Upper lobe of right lung (tissue), 1 donor: Measurements from ENCODE around the gene ASB10. TPM values are rescaled to one million over a fixed set of nuclear protein-coding genes. Genes with fewer than 3 reads are reported as not detected.

Experiments used
- ATAC-seq: fragments of 200-7000 bp; cut with Tn5 transposase; one replicate; pipeline ENCODE4 v1.9.1; 2020; ENCODE audit warnings: mild to moderate bottlenecking, moderate library complexity
- DNase-seq: peaks from one replicate; pipeline ENCODE4 v3.0.0-alpha.2; 2020
- H3K27ac ChIP-seq: fragments of 200-600 bp; one replicate; pipeline ENCODE4 v1.8.0; 2022
- H3K27me3 ChIP-seq: fragments of 200-600 bp; one replicate; pipeline ENCODE4 v1.8.0; 2022; ENCODE audit warnings: mild to moderate bottlenecking
- H3K36me3 ChIP-seq: fragments of 200-600 bp; one replicate; pipeline ENCODE4 v1.8.0; 2022
- H3K4me1 ChIP-seq: fragments of 200-600 bp; one replicate; pipeline ENCODE4 v1.8.0; 2022
- H3K4me3 ChIP-seq: fragments of 200-600 bp; one replicate; pipeline ENCODE4 v1.8.0; 2022; ENCODE audit warnings: mild to moderate bottlenecking
- H3K9me3 ChIP-seq: fragments of 200-600 bp; one replicate; pipeline ENCODE4 v1.8.0; 2022
- CTCF ChIP-seq: fragments of 200-600 bp; IDR thresholded peaks from one replicate; pipeline ENCODE4 v1.8.0; 2022; ENCODE audit warnings: antibody characterized with exemption
- intact Hi-C: fragments of 100-400 bp; cut with DNase I; formaldehyde crosslinking; loops from one replicate; pipeline ENCODE4 v1.11.0; 2022
- total RNA-seq: library from RNA; stranded (reverse); fragmentation: NEBNext Ultra II Directional; extraction: Animal tissue kit (Norgen Biotek cat#: 25700); gene quantifications from one replicate; pipeline ENCODE4 v1.2.1, GENCODE V29; 2021
- donor health status: DM: no; HTN: yes; CAD: no; lungs with severe emphysema.

Gene ASB10
- total RNA-seq, 1 donor from 2014 or later = not detected

DNA sequence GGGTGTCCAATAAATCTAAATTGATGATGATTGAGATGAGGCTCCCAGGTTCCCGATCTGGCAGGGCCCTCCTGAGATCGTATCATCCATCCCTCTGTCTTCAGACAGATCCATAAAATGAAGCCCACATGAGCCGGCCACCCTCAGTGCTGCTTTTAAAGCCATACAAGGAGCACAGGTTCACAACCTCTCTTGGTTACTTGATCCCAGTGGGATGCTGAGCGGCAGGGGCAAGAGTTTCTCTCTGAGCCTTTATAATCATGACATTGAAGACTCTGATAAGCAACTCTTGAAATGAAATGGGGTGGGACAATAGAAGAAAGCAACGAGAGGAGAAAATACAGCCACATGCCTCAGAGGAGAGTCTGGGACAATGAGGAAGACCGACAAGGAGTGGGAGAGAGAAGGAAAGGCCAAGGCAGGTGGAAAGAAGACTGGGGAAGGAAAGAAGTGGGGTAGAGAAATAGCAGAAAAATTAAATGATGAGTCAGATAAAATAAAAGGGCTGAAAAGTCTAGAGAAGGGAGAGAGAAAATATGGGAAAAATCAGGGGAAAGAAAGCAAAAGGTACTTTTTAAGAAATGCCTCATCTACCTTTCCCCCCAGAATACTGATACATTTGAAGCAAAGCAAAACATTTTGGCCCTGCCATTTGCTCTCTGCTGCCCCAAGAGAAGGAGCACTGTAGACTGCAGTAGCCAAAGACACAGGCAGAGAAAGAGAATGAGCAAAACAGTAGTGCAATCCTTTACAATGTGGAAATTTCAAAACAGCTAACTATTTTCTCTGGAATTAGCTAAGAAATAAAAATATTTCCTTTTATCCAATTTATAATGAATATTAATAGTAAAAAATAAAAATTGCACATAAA, 34.2 kb downstream of the ASB10 start:
- Histone ChIP-seq H3K9me3 (no peaks in the 10 kb centered on the region), H3K36me3 (no peaks in the 10 kb centered on the region), H3K27ac (no peak overlapping the region), H3K4me1 (no peaks in the 10 kb centered on the region), H3K27me3 (peaks cover 30% of the 10 kb centered on the region), H3K4me3 (no peak overlapping the region)
- no peak for DNase-seq
- no peak for ATAC-seq
- TF ChIP-seq CTCF = no peak
- intact Hi-C loops = no loop called here

- no peak for TF ChIP-seq CTCF
- no peak overlapping the region for H3K27ac ChIP-seq
- H3K9me3 ChIP-seq = no peaks in the 10 kb centered on the region
- H3K4me1 ChIP-seq = no peaks in the 10 kb centered on the region
- no peaks in the 10 kb centered on the region for H3K36me3 ChIP-seq
- DNase-seq (no peak), ATAC-seq (no peak)
- peaks cover 30% of the 10 kb centered on the region for H3K27me3 ChIP-seq
- no peak overlapping the region for H3K4me3 ChIP-seq
- intact Hi-C loops = no loop called here
These were observed 36.7 kb downstream of the ASB10 start for GRCh38 chr7:151150388-151150787.

GRCh38 chr7:151148319-151149259, 38.5 kb downstream of the ASB10 start:
- H3K4me3 ChIP-seq = no peak overlapping the region
- H3K27me3 ChIP-seq = peaks cover 30% of the 10 kb centered on the region
- no peaks in the 10 kb centered on the region for H3K4me1 ChIP-seq
- ATAC-seq (peak; percentile 19), DNase-seq (no peak)
- intact Hi-C loops = no loop called here
- H3K27ac ChIP-seq = no peak overlapping the region
- no peaks in the 10 kb centered on the region for H3K9me3 ChIP-seq
- H3K36me3 ChIP-seq = peaks cover 13% of the 10 kb centered on the region
- TF ChIP-seq CTCF = no peak

DNA sequence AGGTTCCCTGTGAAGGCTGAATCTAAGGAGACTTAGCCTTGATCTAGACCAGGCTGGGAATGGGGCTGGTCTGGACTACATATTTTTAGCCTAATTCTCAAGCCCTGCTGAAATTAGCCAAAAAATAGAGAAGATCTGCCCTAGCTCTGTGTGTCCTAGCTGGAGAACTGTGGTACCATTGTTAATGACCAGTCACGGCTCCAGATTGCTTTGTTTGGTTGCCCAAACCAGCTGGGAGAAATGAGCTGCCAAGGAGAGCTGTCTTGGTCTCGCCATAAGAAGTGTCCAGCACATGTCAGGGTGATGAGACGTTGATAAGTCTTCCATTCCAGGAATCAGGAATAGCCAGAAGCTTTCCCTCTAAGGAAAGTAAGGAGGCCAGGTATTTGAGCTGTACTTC, 40.3 kb downstream of the ASB10 start:
- ATAC-seq (no peak), DNase-seq (no peak)
- TF ChIP-seq CTCF = no peak
- H3K4me1 ChIP-seq = no peaks in the 10 kb centered on the region
- peaks cover 13% of the 10 kb centered on the region for H3K27me3 ChIP-seq
- intact Hi-C loops = no loop called here
- no peak overlapping the region for H3K27ac ChIP-seq
- H3K9me3 ChIP-seq = no peaks in the 10 kb centered on the region
- H3K4me3 ChIP-seq = no peak overlapping the region
- H3K36me3 ChIP-seq = peaks cover 30% of the 10 kb centered on the region

- Histone ChIP-seq H3K4me3 (no peak overlapping the region), H3K4me1 (no peaks in the 10 kb centered on the region), H3K36me3 (peaks cover 52% of the 10 kb centered on the region), H3K27ac (no peak overlapping the region), H3K9me3 (no peaks in the 10 kb centered on the region), H3K27me3 (no peaks in the 10 kb centered on the region)
- no peak for DNase-seq
- intact Hi-C loops = no loop called here
- no peak for ATAC-seq
- no peak for TF ChIP-seq CTCF
These were observed 42.7 kb downstream of the ASB10 start for GRCh38 chr7:151144387-151144786.
